Raji (cell line): Measurements from ENCODE around the gene GPR4.

ENCODE experiments used
- POLR2A ChIP-seq: IDR thresholded peaks from 2 replicates; pipeline ENCODE4 v1.6.1; 2011; ENCODE audit warnings: low read depth, low read length, control low read depth; ENCODE audit not compliant: insufficient read depth

The GPR4 gene

DNA sequence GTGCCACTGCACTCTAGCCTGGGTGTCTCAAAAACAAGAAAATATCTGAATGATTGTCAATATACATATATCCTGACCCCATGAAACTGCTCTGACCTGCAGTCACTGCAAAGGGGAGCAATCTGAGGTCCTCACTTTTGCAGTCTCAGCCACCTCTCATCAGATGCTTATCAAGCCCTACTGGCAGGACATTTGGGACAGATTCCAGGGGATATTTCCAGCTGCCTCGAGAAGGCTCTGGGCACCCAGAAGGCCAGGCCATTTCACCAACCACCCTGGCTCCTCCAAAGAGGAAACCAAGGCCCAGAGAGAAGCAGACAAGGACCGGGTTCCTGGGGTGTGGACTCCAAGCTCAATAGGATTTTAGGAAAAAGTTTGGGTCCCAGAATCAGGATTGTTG is 34.9 kb upstream of the GPR4 start:
- TF ChIP-seq POLR2A = no peak

DNA sequence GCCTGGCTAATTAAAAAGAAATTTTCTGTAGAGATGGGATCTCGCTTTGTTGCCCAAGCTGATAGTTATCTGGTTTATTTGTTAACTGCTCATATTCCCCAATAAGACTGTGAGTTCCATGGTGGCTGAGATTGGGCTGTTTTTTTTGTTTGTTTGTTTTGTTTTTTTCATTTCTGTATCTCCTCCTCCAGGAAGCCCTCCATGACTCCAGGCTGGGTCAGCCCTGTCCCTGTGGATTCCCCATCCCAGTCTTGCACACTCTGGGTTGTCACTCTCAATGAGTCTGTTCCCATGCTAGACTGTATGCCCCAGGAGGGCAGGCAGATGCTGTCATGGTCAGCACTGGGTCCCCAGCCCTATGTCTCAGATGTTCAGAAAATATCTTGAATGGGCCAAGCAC is 34.3 kb upstream of the GPR4 start:
- TF ChIP-seq POLR2A = no peak

DNA sequence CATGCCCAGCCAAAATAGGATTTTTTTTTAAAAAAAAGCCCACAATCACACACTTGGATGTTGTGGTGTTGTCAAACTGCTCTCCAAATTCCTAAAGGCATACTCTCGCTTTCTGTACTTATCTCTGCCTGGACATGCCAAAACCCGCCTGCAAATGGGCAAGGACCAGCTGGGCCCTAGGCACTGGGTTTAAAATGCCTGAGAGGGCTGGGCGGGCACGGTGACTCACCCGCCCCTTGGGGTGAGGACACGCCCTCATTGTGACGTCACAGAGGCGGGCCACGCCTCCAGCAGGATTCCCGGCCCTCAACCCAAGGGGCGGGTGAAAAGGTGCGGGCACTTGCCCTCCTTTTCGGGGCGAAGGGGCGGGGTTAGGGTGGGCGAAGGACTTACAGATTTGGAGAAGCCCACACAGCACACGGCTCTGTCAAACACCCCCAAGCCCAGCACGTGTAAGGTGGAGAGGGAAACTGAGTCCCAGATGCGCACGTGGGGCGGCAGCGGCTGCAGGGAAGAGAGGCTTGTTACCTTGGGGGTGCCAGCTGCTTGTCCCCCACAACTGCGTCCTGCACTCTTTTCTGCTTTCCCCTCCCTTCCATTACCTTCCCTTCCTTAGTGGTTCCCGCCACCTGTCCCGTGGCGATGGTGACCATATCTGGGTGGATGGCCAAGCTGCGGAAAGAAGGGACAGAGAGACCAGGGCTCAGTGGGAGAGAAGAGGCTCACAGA is 30.6 kb upstream of the GPR4 start:
- TF ChIP-seq POLR2A = no peak

DNA sequence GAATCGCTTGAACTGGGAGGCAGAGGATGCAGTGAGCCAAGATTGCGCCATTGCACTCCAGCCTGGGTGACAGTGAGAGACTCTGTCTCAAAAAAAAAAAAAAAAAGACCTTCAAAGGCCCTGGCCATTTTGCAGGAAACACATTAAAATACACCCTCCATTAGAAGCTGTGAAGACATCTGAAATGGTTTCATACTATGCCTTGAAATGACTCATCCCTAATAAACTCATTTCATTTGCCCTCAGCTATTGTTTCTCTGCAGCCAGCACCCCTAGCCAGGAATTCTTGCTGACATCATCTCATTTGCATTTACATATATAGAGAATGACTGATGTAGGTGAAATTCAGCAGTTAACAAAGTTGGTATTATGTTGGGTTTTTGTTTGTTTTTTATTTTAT is 28.5 kb upstream of the GPR4 start:
- no peak for TF ChIP-seq POLR2A

DNA sequence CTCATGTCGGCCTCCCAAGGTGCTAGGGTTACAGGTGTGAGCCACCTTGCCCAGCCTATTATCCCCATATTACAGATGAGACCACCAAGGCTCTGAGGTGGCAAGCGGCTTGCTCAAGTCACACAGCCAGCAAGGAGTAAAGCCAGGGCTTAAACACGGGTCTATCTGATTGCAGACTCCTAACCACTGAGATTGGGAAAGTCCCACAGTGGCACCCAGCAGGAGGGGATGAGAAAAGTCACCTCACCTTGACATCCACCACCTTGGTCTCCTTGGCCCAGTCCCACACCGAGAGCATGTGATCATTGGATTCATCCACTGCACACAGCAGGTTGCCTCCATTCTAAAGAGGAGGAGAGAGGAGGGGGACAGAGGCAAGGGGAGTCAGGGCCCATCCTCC is 27.7 kb upstream of the GPR4 start:
- TF ChIP-seq POLR2A = no peak

DNA sequence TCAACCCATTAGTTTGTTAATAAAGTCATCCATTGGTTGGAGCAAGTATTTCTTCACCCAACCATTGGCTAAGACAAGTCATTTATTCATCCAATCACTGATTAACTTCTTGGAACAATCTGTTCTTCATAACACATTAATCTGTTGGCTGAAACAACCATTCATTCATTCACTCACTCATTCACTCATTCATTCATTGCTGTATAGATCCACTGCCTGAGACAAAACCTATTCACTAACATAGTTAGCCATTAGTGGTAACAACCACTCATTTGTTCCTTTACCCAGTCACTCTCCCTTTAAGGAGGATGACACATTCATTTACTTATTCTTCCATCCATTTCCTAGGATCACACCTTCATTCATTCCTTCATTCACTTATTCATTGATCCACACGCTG is 22.0 kb upstream of the GPR4 start:
- TF ChIP-seq POLR2A = no peak

DNA sequence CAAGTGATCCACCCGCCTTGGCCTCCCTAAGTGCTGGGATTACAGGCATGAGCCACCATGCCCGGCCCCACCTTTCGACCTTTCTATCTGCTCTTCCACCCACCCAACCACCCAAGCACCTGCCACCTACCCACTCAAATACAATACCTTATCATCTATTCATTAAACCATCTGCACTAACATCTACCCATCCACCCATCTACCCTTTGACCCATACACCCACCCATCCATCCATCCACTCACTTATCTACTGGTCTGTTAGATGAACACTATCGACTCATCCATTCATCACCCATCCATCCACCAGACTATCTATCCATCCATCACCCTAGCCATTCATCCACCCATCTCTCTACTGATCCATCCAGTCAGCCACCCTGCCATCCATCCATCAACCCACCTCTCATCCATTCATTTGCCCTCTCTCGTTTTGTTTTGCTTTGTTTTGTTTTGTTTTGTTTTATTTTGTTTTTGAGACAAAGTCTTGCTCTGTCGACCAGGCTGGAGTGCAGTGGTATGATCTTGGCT is 20.0 kb upstream of the GPR4 start:
- no peak for TF ChIP-seq POLR2A

DNA sequence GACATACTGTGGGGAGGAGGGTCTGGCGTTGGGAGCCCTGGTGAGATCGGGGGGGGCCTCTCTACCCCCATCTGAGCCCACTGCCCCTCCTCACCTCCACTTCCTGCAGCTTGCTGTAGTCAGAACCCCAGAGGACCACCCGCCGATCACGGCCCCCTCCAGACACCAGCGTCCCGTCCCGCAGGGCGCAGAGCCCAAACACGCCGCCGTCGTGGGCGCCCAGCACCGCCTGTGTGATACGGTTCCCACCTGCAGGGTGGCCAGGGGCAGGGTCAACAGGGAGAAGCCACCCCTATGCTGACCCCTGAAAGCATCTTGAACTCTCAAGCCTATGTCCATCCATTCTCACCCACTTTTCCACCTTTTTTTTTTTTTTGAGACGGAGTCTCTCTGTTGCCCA is 19.4 kb upstream of the GPR4 start:
- TF ChIP-seq POLR2A = no peak

DNA sequence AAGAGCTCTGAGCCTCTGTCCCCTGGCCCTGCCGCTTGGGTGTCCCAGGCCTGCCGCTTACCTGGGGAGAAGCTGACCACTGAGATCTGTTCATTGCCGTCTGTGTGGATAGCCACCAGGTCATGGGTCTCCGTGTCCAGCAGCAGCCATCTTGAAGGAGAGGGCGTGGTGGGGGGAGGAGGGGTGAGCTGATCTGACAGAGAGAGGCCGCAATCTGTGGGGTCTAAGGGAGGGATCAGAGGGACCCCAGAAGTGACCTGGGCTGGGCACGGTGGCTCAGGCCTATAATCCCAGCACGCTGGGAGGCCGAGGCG is 14.6 kb upstream of the GPR4 start:
- TF ChIP-seq POLR2A = no peak

DNA sequence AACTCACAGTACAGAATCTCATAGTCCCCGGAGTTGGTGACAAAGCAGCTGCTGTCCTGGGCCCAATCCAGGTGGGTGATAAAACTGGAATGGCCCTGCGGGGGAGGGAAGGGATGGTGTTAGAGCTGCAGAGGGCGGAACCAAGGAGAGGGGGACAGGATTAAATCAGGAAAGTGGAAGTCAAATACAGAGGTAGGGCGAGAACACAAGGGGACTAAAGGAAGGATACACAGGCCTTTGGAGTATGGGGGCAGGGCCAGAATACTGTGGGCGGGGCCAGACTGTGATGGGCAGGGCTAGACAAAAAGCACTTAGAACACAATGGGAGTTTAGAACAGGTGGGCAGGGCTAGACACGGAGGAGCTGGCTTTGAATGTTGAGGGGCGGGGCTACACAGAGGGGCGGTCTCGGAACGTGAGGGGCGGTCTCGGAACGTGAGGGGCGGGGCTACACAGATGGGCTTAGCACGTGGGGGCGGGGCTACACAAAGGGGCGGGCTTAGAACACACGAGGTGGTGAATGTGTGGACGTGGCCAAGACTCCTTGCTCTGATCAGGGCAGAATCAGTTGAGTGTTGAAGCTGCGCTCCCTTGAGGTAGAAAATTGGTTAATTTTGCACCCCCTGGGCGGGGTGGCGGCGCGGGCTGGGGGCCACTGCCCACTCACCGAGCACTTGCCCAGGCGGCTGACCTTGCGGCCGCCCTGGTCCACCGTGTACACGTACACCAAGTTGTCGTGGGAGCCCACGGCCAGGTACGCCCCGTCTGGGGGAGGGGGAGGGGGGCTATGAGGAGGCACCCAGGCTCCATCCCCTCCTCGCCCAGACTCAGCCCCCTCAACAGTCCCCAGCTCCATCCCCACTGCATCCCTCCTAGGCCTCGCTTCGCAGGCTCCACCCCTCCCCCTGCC is 14.0 kb upstream of the GPR4 start:
- no peak for TF ChIP-seq POLR2A

DNA sequence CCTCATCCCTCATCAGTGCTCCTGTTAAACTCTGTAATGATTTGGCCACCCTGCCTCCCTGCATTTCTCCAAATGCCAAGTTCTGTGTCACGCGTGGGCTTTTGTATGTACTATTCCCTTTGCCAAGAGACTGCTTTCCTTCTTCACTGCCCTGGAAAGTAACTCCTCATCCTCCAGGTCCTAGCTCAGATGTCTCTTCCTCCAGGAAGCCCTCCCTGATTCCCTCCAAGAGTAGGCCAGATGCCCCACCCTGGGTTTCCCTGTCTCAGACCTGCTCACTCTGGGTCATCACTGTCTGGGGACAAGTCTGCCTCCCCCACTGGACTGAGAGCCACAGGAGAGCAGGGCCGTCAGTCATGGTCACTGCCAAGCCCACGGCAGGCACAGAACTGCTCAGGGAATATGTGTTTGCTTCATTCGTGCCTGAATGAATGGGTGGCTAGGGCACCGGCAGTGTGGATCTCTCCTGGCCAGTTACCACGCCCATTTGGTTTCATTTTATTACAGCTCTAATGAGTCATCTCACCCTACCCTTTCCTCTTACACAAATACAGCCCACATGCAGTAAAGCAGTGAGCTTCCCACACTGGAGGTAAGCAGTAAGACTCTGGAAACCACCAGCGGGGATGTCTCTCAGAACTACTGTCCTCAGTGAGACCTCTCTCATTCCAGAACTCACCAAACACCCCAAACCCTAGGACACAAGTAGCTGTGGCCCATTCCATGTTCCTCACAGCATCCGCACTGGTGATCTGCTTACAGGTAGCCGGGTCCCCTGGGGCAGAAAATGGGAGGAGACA is 12.1 kb upstream of the GPR4 start:
- no peak for TF ChIP-seq POLR2A

DNA sequence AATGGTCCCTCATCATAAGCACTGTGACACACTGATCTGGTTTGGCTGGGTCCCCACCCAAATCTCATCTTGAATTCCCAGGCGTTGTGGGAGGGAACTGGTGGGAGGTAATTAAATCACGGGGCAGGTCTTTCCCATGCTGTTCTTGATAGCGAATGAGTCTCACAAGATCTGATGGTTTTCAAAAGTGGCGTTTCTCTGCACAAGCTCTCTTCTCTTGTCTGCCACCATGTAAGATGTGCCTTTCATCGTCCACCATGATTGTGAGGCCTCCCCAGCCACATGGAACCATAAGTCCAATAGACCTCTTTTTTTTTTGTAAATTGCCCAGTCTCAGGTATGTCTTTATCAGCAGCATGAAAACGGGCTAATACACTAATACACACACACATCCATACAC is 6.9 kb upstream of the GPR4 start:
- no peak for TF ChIP-seq POLR2A

DNA sequence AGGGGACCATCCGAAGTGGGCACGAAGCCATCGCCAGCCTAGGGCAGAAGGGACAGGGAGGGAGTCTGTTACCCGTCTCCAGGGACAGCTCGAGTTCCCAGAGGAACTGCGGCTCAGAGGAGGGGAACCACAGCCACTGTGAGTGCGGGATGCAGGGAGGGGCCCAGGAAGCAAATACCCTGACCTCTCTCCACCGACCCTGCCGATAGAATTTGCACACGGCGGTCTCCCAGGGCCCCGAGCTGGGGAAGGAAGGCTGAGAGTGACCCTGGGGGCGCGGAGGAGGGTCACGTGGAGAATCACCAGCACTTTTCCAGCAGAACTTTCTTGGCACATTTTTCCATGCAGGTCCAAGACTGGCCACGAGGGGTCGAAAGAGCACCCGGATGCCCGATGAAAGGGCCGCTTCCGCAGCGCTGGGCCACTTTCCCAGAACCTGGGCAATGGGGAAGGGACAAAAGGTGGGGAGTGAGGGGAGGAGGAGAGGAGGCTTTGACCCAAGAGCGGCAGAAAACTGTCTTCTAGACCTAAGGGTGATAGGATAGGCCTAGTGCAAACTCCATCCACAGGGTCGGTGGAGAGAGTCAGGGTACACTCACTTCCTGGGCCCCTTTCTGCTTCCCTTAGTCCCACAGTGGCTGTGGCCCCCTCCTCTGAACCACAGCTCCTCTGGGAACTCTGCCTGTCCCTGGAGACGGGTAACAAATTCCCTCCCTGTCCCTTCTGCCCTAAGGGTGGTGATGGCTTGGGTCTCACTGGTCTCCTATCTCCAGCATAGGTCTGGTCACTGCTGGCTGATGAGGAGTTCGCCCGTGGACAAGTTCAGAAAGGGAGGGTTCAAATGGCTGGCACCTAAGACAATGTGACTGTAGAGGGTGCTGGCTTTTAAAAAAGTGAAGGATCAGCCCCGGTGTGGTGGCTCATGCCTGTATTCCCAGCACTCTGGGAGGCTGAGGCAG is 5.3 kb upstream of the GPR4 start:
- no peak for TF ChIP-seq POLR2A

DNA sequence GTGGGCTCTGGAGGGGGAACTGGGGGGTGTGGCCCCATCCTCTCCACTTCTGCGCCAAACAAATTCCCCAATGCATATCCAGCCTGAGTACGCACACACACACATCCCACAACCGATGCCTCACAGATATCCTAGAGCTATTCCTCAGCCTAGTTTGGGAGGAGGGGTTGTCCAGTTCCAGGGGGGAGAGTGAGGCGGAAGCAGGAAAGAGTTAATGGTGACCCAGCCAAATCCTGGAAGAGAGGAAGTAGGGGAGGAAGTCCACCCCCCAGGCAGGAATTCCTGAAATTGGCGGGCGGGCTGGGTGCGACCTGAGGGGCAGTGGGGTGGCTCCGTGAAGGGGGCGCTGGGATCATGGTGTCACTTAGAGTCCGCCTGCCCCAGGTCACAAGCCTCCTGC is 897 bp downstream of the GPR4 start:
- TF ChIP-seq POLR2A = no peak
